ENCODE data around the gene MAPK12. TPM values are rescaled to one million over a fixed set of nuclear protein-coding genes. Genes with fewer than 3 reads are reported as not detected.

MAPK12 gene
- total RNA-seq, 1 donor from 2014 or later: 25.5 TPM

- no peak for DNase-seq (ENCODE audit: low read depth)
- TF ChIP-seq CTCF (IDR thresholded peaks at IDR 0.05; ENCODE audit: insufficient read depth, low read length, poor library complexity, severe bottlenecking): no peak
- no peaks in the 10 kb centered on the region for H3K36me3 ChIP-seq (ENCODE audit: control insufficient read depth, insufficient read depth, low read length)
- H3K4me3 ChIP-seq (ENCODE audit: low read depth, low read length): no peak overlapping the region
- no peaks in the 10 kb centered on the region for H3K27me3 ChIP-seq (ENCODE audit: control insufficient read depth, insufficient read depth, low read length)
Measured at GRCh38 chr22:50229370-50229769, 32.1 kb downstream of the MAPK12 start.

- DNase-seq (ENCODE audit: low read depth): no peak
- no peak overlapping the region for H3K4me3 ChIP-seq (ENCODE audit: low read depth, low read length)
- no peaks in the 10 kb centered on the region for H3K27me3 ChIP-seq (ENCODE audit: control insufficient read depth, insufficient read depth, low read length)
- TF ChIP-seq CTCF (IDR thresholded peaks at IDR 0.05; ENCODE audit: insufficient read depth, low read length, poor library complexity, severe bottlenecking): no peak
- H3K36me3 ChIP-seq (ENCODE audit: control insufficient read depth, insufficient read depth, low read length): no peaks in the 10 kb centered on the region
Measured at GRCh38 chr22:50228366-50228765, 33.1 kb downstream of the MAPK12 start.

GRCh38 chr22:50227579-50228215, 33.8 kb downstream of the MAPK12 start:
- Histone ChIP-seq H3K4me3 (ENCODE audit: low read depth, low read length) (no peak overlapping the region), H3K27me3 (ENCODE audit: control insufficient read depth, insufficient read depth, low read length) (no peaks in the 10 kb centered on the region), H3K36me3 (ENCODE audit: control insufficient read depth, insufficient read depth, low read length) (no peaks in the 10 kb centered on the region)
- DNase-seq (ENCODE audit: low read depth): no peak
- no peak for TF ChIP-seq CTCF (IDR thresholded peaks at IDR 0.05; ENCODE audit: insufficient read depth, low read length, poor library complexity, severe bottlenecking)

GRCh38 chr22:50226875-50227165, 34.7 kb downstream of the MAPK12 start:
- TF ChIP-seq CTCF (IDR thresholded peaks at IDR 0.05; ENCODE audit: insufficient read depth, low read length, poor library complexity, severe bottlenecking): no peak
- no peaks in the 10 kb centered on the region for H3K27me3 ChIP-seq (ENCODE audit: control insufficient read depth, insufficient read depth, low read length)
- no peaks in the 10 kb centered on the region for H3K36me3 ChIP-seq (ENCODE audit: control insufficient read depth, insufficient read depth, low read length)
- H3K4me3 ChIP-seq (ENCODE audit: low read depth, low read length): no peak overlapping the region
- DNase-seq (ENCODE audit: low read depth): no peak

GRCh38 chr22:50226063-50226874, 35.2 kb downstream of the MAPK12 start:
- H3K36me3 ChIP-seq (ENCODE audit: control insufficient read depth, insufficient read depth, low read length): no peaks in the 10 kb centered on the region
- no peak for TF ChIP-seq CTCF (IDR thresholded peaks at IDR 0.05; ENCODE audit: insufficient read depth, low read length, poor library complexity, severe bottlenecking)
- no peak overlapping the region for H3K4me3 ChIP-seq (ENCODE audit: low read depth, low read length)
- H3K27me3 ChIP-seq (ENCODE audit: control insufficient read depth, insufficient read depth, low read length): no peaks in the 10 kb centered on the region
- DNase-seq (ENCODE audit: low read depth): no peak
